RWPE2 (cell line): ENCODE results near the gene CDIP1.
A peak's percentile ranks its signal among the peaks of the same experiment; 100 is the strongest.

Source experiments
- ATAC-seq: fragments of 200-7000 bp; cut with Tn5 transposase; 3 replicates; pipeline ENCODE4 v1.9.1; 2021; ENCODE audit warnings: low read depth
- DNase-seq: peaks from one replicate; pipeline ENCODE4 v3.0.0-alpha.2; 2020; ENCODE audit warnings: low spot score
- H3K27ac ChIP-seq: fragments of 450-650 bp; 2 replicates; pipeline ENCODE4 v1.5.1; 2017; ENCODE audit warnings: mild to moderate bottlenecking; ENCODE audit not compliant: poor library complexity, severe bottlenecking
- H3K27me3 ChIP-seq: fragments of 250-450 bp; sonication (Bioruptor Pico); 2 replicates; pipeline ENCODE4 v1.5.1; 2021; ENCODE audit warnings: mild to moderate bottlenecking, moderate library complexity; ENCODE audit not compliant: insufficient read depth, poor library complexity, severe bottlenecking
- H3K36me3 ChIP-seq: fragments of 250-450 bp; sonication (Bioruptor Pico); 2 replicates; pipeline ENCODE4 v1.5.1; 2020; ENCODE audit warnings: low read depth, mild to moderate bottlenecking, moderate library complexity
- H3K4me1 ChIP-seq: fragments of 250-450 bp; sonication (Bioruptor Pico); 2 replicates; pipeline ENCODE4 v1.5.1; 2021; ENCODE audit warnings: mild to moderate bottlenecking, moderate library complexity; ENCODE audit not compliant: insufficient read depth, poor library complexity, severe bottlenecking
- H3K4me3 ChIP-seq: fragments of 250-450 bp; sonication (Bioruptor Pico); 2 replicates; pipeline ENCODE4 v1.5.1; 2021; ENCODE audit warnings: mild to moderate bottlenecking, moderate library complexity; ENCODE audit not compliant: severe bottlenecking
- H3K9me3 ChIP-seq: fragments of 250-450 bp; sonication (Bioruptor Pico); 2 replicates; pipeline ENCODE4 v1.5.1; 2021; ENCODE audit warnings: mild to moderate bottlenecking, moderate library complexity; ENCODE audit not compliant: severe bottlenecking
- TF ChIP-seq, protein P1 (sequence below): fragments of 450-650 bp; IDR thresholded peaks from one replicate; pipeline ENCODE4 v1.5.1; 2017; ENCODE audit warnings: mild to moderate bottlenecking, moderate library complexity; ENCODE audit not compliant: poor library complexity, severe bottlenecking

CDIP1 gene

DNA sequence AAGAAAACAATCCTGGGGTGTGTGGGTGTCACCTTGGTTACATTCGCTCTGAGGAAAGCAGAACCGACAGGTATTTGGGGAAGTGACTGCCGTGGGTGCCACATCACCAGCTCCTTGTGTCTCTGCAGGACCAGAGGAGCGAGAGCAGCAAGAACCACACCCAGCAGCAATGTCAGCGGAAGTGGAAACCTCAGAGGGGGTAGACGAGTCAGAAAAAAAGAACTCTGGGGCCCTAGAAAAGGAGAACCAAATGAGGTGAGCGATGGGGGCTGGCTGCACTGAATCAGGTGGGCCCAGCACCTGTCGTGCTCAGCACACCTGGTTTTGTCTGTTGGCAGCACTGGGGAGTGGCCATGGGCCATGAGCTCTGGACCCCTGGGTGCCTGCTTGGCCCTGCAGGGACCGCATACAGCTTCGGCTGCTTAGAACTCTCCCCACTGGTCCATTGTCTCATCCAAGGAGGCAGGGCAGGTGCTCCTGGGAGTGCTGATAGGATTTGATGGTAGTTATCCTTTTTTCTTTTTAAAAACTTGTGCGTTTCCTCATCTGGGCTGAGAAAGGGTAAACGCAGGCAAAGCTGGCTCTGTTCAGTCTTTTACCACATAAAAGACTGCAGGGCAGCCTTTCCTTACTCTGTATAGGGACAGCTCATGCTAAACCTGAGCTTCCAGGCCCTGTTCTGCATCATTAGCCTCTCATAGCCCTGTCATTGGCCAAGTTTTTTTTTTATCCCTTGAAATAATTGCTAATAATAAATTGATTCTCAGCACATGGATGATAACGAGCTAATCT is 33.0 kb downstream of the CDIP1 start:
- Histone ChIP-seq H3K4me3 (no peak overlapping the region), H3K27ac (no peak overlapping the region), H3K9me3 (no peaks in the 10 kb centered on the region), H3K36me3 (peaks cover 47% of the 10 kb centered on the region), H3K27me3 (no peaks in the 10 kb centered on the region), H3K4me1 (peaks cover 17% of the 10 kb centered on the region)
- ATAC-seq (no peak), DNase-seq (no peak)
- TF ChIP-seq, protein P1, sequence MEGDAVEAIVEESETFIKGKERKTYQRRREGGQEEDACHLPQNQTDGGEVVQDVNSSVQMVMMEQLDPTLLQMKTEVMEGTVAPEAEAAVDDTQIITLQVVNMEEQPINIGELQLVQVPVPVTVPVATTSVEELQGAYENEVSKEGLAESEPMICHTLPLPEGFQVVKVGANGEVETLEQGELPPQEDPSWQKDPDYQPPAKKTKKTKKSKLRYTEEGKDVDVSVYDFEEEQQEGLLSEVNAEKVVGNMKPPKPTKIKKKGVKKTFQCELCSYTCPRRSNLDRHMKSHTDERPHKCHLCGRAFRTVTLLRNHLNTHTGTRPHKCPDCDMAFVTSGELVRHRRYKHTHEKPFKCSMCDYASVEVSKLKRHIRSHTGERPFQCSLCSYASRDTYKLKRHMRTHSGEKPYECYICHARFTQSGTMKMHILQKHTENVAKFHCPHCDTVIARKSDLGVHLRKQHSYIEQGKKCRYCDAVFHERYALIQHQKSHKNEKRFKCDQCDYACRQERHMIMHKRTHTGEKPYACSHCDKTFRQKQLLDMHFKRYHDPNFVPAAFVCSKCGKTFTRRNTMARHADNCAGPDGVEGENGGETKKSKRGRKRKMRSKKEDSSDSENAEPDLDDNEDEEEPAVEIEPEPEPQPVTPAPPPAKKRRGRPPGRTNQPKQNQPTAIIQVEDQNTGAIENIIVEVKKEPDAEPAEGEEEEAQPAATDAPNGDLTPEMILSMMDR, result no peak

DNA sequence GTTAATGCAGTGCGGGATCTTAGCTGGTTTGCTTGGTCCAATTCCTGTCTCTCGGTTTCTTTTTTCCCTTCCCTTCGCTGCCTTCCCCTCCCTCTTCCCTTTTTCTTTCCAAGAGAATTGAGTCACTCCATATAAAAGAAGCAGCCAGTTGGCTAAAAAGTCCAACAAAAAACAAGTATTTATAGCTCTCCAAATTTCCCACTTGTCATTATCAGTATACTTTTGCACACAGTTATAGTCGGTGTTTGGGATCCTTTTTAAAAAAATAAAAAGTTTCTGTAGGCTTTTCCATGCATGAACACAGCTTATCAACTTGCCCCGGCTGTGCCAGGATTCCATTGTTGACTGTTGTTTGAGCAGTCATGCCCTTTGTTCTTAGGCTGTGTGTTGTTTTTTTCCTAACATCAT is 37.5 kb downstream of the CDIP1 start:
- no peaks in the 10 kb centered on the region for H3K27me3 ChIP-seq
- H3K4me1 ChIP-seq, result peaks cover 58% of the 10 kb centered on the region
- DNase-seq, result no peak
- H3K4me3 ChIP-seq, result no peak overlapping the region
- H3K9me3 ChIP-seq, result no peaks in the 10 kb centered on the region
- ATAC-seq, result no peak
- peaks cover 20% of the 10 kb centered on the region for H3K36me3 ChIP-seq
- H3K27ac ChIP-seq, result peak overlapping the region; percentile 97
- TF ChIP-seq, protein P1, result no peak

DNA sequence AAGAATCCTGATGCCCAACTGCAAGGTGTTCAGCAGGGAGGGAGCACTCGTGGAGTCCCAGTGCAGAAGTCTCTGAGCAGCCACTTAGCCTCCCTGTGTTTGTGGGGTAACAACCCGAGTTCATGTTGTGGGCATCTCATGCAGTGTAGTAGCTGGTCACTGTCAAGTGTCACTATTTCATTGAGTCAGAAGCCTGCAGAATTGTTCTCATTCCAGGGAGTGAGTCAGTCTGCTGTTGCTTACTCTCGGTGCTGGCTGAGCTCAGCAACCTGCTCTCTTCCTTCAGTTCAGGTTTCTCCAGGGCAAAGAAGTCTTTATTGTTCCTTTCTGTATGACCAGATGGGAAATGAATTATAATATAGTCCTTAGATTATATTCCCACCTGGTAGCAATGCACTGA is 38.3 kb downstream of the CDIP1 start:
- Histone ChIP-seq H3K36me3 (peaks cover 13% of the 10 kb centered on the region; the same call in 1 of the 2 replicates), H3K4me1 (peaks cover 66% of the 10 kb centered on the region), H3K27ac (peak overlapping the region; percentile 97), H3K9me3 (no peaks in the 10 kb centered on the region), H3K4me3 (no peak overlapping the region), H3K27me3 (no peaks in the 10 kb centered on the region)
- ATAC-seq (peak; percentile 81), DNase-seq (no peak)
- TF ChIP-seq, protein P1, result no peak

DNA sequence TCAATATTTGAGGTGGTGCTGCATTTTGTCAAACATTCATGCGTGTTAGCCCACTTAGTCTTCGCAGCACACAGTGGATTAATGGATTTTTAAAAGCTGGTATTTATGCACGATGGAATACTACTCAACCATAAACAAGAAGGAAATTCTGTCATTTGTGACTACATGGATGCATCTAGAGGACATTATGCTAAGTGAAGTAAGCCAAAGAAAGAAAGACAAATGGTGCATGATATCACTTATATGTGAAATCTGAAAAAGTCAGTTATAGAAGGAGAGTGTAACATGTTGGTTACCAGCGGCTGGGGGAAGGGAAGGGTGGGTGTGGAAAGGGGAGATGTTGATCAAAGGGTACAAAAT is 39.4 kb downstream of the CDIP1 start:
- DNase-seq (no peak), ATAC-seq (no peak)
- peaks cover 73% of the 10 kb centered on the region for H3K4me1 ChIP-seq
- no peak overlapping the region for H3K4me3 ChIP-seq
- peak overlapping the region; percentile 97 for H3K27ac ChIP-seq
- no peaks in the 10 kb centered on the region for H3K27me3 ChIP-seq
- H3K36me3 ChIP-seq, result peaks cover 10% of the 10 kb centered on the region; the same call in 1 of the 2 replicates
- no peaks in the 10 kb centered on the region for H3K9me3 ChIP-seq
- TF ChIP-seq, protein P1, result no peak

DNA sequence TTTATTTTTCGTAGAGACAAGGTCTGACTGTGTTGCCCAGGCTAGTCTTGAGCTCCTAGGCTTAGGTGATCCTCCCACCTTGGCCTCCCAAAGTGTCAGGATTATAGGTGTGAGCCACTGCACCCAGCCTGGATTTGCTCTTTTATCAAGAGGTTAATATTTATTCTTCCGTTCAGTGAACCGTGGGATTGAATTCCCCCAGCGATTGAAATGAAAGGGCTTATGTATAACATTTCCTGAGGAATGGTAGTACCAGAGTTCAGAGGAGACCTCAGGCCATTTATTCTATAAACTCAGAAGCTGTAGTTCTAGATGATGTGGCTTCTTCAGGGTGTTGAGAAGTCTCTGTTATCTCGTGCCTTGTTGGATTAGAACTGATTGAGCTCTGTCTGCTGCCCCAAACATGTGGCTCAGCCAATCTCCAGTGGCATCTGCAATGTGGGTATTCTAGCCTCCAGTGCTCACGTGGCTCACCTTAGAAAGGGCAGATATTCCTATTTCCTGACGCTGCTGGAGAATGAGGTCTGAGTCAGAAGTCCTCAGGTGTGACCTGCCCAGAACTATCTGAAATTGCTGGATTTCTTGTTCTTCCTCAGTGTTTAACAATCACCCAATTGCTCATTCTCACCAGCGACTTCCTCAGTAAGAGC is 39.9 kb downstream of the CDIP1 start:
- ATAC-seq (peak; percentile 50), DNase-seq (no peak)
- peaks cover 77% of the 10 kb centered on the region for H3K4me1 ChIP-seq
- H3K9me3 ChIP-seq, result no peaks in the 10 kb centered on the region
- H3K4me3 ChIP-seq, result no peak overlapping the region
- H3K36me3 ChIP-seq, result peaks cover 10% of the 10 kb centered on the region
- H3K27ac ChIP-seq, result peak overlapping the region; percentile 97
- H3K27me3 ChIP-seq, result no peaks in the 10 kb centered on the region
- TF ChIP-seq, protein P1, result no peak
